ENCODE results near the gene KRTAP10-6. TPM values are rescaled to one million over a fixed set of nuclear protein-coding genes. Genes with fewer than 3 reads are reported as not detected.
"Not testable (repeated sequence)": the region's sequence is repeated elsewhere in the genome, so short reads cannot be mapped to it uniquely, and the experiment has no call there.

KRTAP10-6 gene
- polyA plus RNA-seq, 1 of the 3 experiments (the other 2 are of a cell fraction): not detected

DNA sequence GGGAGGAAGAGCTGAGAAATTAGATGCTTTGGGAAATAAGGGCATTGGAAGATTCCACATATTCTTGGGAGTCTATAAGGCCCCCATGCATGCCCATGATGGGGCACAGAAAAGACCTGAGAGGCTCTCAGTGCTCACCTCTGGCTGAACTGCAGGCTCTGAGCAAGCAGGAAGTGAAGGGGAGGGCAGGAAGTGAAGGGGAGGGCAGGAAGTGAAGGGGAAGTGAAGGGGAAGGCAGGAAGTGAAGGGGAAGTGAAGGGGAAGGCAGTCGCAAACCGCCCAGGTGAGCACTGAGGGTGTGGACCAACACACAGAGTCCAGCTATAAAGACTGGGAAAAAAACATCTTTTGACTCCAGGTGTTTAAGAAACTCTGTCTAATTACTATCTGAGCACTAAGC is 38.1 kb upstream of the KRTAP10-6 start (continued):
- TF ChIP-seq, protein P1, sequence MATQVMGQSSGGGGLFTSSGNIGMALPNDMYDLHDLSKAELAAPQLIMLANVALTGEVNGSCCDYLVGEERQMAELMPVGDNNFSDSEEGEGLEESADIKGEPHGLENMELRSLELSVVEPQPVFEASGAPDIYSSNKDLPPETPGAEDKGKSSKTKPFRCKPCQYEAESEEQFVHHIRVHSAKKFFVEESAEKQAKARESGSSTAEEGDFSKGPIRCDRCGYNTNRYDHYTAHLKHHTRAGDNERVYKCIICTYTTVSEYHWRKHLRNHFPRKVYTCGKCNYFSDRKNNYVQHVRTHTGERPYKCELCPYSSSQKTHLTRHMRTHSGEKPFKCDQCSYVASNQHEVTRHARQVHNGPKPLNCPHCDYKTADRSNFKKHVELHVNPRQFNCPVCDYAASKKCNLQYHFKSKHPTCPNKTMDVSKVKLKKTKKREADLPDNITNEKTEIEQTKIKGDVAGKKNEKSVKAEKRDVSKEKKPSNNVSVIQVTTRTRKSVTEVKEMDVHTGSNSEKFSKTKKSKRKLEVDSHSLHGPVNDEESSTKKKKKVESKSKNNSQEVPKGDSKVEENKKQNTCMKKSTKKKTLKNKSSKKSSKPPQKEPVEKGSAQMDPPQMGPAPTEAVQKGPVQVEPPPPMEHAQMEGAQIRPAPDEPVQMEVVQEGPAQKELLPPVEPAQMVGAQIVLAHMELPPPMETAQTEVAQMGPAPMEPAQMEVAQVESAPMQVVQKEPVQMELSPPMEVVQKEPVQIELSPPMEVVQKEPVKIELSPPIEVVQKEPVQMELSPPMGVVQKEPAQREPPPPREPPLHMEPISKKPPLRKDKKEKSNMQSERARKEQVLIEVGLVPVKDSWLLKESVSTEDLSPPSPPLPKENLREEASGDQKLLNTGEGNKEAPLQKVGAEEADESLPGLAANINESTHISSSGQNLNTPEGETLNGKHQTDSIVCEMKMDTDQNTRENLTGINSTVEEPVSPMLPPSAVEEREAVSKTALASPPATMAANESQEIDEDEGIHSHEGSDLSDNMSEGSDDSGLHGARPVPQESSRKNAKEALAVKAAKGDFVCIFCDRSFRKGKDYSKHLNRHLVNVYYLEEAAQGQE (IDR thresholded peaks at IDR 0.05; ENCODE audit: low read depth, low read length): no peak
- TF ChIP-seq RXRA (IDR thresholded peaks at IDR 0.05; ENCODE audit: borderline replicate concordance, low read depth) (no peak), TEAD4 (IDR thresholded peaks at IDR 0.05; ENCODE audit: borderline replicate concordance, insufficient read depth) (no peak), ELF1 (IDR thresholded peaks at IDR 0.05) (no peak)

DNA sequence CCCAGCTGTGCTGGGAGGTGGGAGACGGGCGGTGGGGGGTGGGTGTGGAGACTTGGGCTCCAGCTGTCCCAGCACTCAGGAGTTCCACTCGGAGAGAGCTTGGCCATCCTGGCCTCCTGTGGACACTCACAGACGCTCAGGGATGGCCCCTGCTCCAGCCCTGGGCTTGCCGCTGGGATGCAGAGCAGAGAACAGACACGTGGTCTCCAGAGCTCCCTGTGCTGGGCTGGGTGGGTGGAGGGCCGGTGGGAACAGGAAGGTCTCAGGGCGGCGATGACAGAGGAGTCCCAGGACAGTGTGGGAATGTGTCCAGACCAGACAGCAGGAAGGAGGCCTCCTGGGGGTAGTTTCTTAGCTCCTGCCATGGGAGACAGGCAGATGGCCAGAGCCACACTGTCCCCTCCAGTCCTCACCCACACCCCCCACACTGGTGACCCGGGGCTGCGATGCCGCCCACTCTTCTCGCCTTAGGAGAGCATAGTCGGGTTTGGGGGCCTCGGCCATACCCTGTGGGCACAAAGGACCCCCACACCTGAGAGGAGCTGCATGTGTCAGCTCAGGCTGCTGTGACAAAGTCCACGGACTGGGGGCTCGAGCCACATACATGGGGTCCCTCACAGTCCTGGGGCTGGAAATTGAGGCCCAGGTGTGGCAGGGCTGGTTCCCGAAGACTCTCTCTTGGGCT is 36.5 kb upstream of the KRTAP10-6 start:
- Histone ChIP-seq H3K27me3 (ENCODE audit: insufficient read depth) (peaks cover 11% of the 10 kb centered on the region; the same call in 1 of the 2 replicates), H3K9me3 (peaks cover 11% of the 10 kb centered on the region; the same call in 1 of the 2 replicates), H3K9ac (no peak overlapping the region), H3K27ac (ENCODE audit: low read depth in 2 of 2, low read length in 1 of 2) (no peak overlapping the region), H3K36me3 (replicated peaks in 1 of 2; ENCODE audit: control insufficient read depth in 1 of 2, insufficient read depth in 2 of 2, low read length in 1 of 2) (no peaks in the 10 kb centered on the region), H3K4me3 (ENCODE audit: low read depth in 2 of 2, low read length in 1 of 2) (no peak overlapping the region), H4K20me1 (ENCODE audit: insufficient read depth) (no peaks in the 10 kb centered on the region), H3K79me2 (ENCODE audit: insufficient read depth) (no peaks in the 10 kb centered on the region), H3K4me1 (ENCODE audit: control insufficient read depth in 1 of 2, insufficient read depth in 2 of 2, low read depth in 1 of 2, low read length in 1 of 2) (no peaks in the 10 kb centered on the region; a peak in 1 of 4 replicates), H3K4me2 (no peak overlapping the region), H3K9me2 (no peaks in the 10 kb centered on the region), H2AFZ (ENCODE audit: low read depth) (no peak overlapping the region), H3F3A (replicated peaks; ENCODE audit: insufficient read depth) (no peaks in the 10 kb centered on the region)
- POLR2A ChIA-PET: no interaction called here
- 13% methylated on average over 9 of the region's 18 CpGs for WGBS (ENCODE audit: low lambda C conversion rate)
- CTCF ChIA-PET: interaction anchor here (4.4 kb wide), 1 partner anchor 165 kb away, joined by 15 read pairs; no protein-coding TSS in a partner anchor
- TF ChIP-seq JUND (IDR thresholded peaks at IDR 0.05) (no peak), YY1 (IDR thresholded peaks at IDR 0.05; ENCODE audit: low read depth) (no peak)
- TF ChIP-seq, protein P2, sequence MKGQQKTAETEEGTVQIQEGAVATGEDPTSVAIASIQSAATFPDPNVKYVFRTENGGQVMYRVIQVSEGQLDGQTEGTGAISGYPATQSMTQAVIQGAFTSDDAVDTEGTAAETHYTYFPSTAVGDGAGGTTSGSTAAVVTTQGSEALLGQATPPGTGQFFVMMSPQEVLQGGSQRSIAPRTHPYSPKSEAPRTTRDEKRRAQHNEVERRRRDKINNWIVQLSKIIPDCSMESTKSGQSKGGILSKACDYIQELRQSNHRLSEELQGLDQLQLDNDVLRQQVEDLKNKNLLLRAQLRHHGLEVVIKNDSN (IDR thresholded peaks at IDR 0.05; ENCODE audit: borderline replicate concordance, low read depth): no peak
- DNase-seq: no peak

DNA sequence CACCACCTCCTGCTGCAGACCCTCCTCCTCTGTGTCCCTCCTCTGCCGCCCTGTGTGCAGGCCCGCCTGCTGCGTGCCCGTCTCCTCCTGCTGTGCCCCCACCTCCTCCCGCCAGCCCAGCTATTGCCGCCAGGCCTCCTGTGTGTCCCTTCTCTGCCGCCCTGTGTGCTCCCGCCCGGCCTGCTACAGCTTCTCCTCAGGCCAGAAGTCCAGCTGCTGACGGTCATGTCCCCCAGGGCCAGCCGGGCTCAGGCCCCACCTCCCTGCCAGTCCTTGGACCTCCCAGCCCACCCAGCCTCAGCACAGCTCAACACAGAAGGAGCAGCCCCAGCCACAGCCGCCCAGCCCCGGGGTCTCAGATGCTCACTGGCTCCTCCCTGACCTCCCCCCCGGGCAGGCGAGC is 35.5 kb upstream of the KRTAP10-6 start:
- Histone ChIP-seq H3K9me3 (peaks cover 15% of the 10 kb centered on the region; the same call in 1 of the 2 replicates), H3K27me3 (ENCODE audit: insufficient read depth) (peaks cover 11% of the 10 kb centered on the region; the same call in 1 of the 2 replicates)
- H3K4me3 ChIP-seq (ENCODE audit: low read depth in 2 of 2, low read length in 1 of 2); H3F3A ChIP-seq (replicated peaks; ENCODE audit: insufficient read depth); H3K9me2 ChIP-seq; H3K27ac ChIP-seq (ENCODE audit: low read depth in 2 of 2, low read length in 1 of 2); H4K20me1 ChIP-seq (ENCODE audit: insufficient read depth); H3K4me2 ChIP-seq; H3K4me1 ChIP-seq (ENCODE audit: control insufficient read depth in 1 of 2, insufficient read depth in 2 of 2, low read depth in 1 of 2, low read length in 1 of 2); POLR2A ChIA-PET; H3K79me2 ChIP-seq (ENCODE audit: insufficient read depth); H2AFZ ChIP-seq (ENCODE audit: low read depth); H3K36me3 ChIP-seq (replicated peaks in 1 of 2; ENCODE audit: control insufficient read depth in 1 of 2, insufficient read depth in 2 of 2, low read length in 1 of 2); DNase-seq; H3K9ac ChIP-seq: not testable (repeated sequence)
- 4% methylated on average over 7 of the region's 15 CpGs for WGBS (ENCODE audit: low lambda C conversion rate)
- CTCF ChIA-PET: interaction anchor here (4.4 kb wide), 1 partner anchor 166 kb away, joined by 15 read pairs; no protein-coding TSS in a partner anchor

DNA sequence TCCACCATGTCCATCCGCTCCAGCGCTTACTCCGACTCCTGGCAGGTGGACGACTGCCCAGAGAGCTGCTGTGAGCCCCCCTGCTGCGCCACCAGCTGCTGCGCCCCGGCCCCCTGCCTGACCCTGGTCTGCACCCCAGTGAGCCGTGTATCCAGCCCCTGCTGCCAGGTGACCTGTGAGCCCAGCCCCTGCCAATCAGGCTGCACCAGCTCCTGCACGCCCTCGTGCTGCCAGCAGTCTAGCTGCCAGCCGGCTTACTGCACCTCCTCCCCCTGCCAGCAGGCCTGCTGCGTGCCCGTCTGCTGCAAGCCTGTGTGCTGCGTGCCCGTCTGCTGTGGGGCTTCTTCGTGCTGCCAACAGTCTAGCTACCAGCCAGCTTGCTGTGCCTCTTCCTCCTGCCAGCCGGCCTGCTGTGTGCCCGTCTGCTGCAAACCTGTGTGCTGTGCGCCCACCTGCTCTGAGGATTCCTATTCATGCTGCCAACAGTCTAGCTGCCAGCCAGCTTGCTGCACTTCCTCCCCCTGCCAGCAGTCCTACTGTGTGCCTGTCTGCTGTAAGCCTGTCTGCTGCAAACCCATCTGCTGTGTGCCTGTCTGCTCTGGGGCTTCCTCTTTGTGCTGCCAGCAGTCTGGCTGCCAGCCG is 35.0 kb upstream of the KRTAP10-6 start:
- H3K4me2 ChIP-seq; H3F3A ChIP-seq (replicated peaks; ENCODE audit: insufficient read depth); H3K9ac ChIP-seq; H3K27ac ChIP-seq (ENCODE audit: low read depth in 2 of 2, low read length in 1 of 2); DNase-seq; H2AFZ ChIP-seq (ENCODE audit: low read depth); H3K36me3 ChIP-seq (replicated peaks in 1 of 2; ENCODE audit: control insufficient read depth in 1 of 2, insufficient read depth in 2 of 2, low read length in 1 of 2); H3K4me3 ChIP-seq (ENCODE audit: low read depth in 2 of 2, low read length in 1 of 2); H4K20me1 ChIP-seq (ENCODE audit: insufficient read depth); H3K4me1 ChIP-seq (ENCODE audit: control insufficient read depth in 1 of 2, insufficient read depth in 2 of 2, low read depth in 1 of 2, low read length in 1 of 2); H3K9me2 ChIP-seq; POLR2A ChIA-PET; H3K79me2 ChIP-seq (ENCODE audit: insufficient read depth); H3K9me3 ChIP-seq: not testable (repeated sequence)
- CTCF ChIA-PET: interaction anchor here (4.4 kb wide), 1 partner anchor 166 kb away, joined by 15 read pairs; no protein-coding TSS in a partner anchor
- H3K27me3 ChIP-seq (ENCODE audit: insufficient read depth): peaks cover 11% of the 10 kb centered on the region; the same call in 1 of the 2 replicates
- WGBS (ENCODE audit: low lambda C conversion rate): 10% methylated on average over 6 of the region's 20 CpGs
